ENCODE measurements around the gene TBC1D22A.

- TF ChIP-seq POLR2A (IDR thresholded peaks at IDR 0.05) = no peak
- TF ChIP-seq CTCF (IDR thresholded peaks at IDR 0.05) = no peak
- no peak for TF ChIP-seq EP300 (IDR thresholded peaks at IDR 0.05)
Observed at GRCh38 chr22:47144076-47144765, 381.8 kb downstream of the TBC1D22A start.

All from ovary (tissue), 3 donors.